ENCODE measurements around the gene ADAP2.

DNA sequence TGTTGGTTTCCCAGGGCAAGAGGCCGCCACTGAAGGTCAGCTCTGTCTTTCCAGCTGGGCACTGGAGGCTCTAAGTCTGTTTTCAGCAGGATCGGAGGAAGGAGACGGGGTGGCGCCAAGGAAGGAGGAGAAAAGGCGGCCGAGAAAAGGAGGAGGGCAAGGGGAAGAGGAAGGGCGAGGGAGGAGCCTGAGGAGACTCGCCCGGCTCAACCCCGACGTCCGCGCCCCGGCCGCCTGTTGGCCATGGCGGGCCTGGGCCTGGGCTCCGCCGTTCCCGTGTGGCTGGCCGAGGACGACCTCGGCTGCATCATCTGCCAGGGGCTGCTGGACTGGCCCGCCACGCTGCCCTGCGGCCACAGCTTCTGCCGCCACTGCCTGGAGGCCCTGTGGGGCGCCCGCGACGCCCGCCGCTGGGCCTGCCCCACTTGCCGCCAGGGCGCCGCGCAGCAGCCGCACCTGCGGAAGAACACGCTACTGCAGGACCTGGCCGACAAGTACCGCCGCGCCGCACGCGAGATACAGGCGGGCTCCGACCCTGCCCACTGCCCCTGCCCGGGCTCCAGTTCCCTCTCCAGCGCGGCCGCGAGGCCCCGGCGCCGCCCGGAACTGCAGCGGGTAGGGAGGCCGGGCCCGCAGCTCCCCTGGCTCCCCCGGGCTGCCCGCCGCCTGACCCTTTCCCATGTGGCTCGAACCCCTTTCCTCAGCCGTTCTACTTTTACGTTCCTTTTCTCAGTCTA lies 49.3 kb downstream of the ADAP2 start, which contains the start of gene RNF135:
- TF ChIP-seq CTCF (conservative IDR thresholded peaks at IDR 0.05 in 1 of 2, IDR thresholded peaks at IDR 0.05 in 1 of 2; ENCODE audit: low read depth in 1 of 2, low read length in 2 of 2) (peak in 1 of 2 donors; percentile 1), EZH2 (IDR thresholded peaks at IDR 0.05; ENCODE audit: low read length, missing control alignments) (no peak)
